Calu3 (cell line): ENCODE results near the gene GLIPR1L1. TPM values are rescaled to one million over a fixed set of nuclear protein-coding genes. Genes with fewer than 3 reads are reported as not detected.

Source experiments
- BruUV-seq: library from RNA; stranded (reverse); fragments of 400-500 nt; replicated peaks from 2 replicates; lab custom pipeline; 2021; lab: Mats Ljungman, UMichigan
- CTCF ChIA-PET: fragments of 300-600 bp; sonication (Branson Sonifier 250); formaldehyde crosslinking; loops from one replicate; lab custom pipeline; 2022; ENCODE audit warnings: antibody characterized with exemption; lab: Charles Lee
- DNase-seq: peaks from one replicate; pipeline ENCODE4 v3.0.0; 2022
- H3K27ac Mint-ChIP-seq: one replicate; pipeline ENCODE4 v1.8.0; 2022; ENCODE audit warnings: mixed read lengths; ENCODE audit not compliant: unreplicated experiment
- H3K27me3 Mint-ChIP-seq: one replicate; pipeline ENCODE4 v1.8.0; 2022; ENCODE audit warnings: mixed read lengths; ENCODE audit not compliant: unreplicated experiment
- H3K36me3 Mint-ChIP-seq: one replicate; pipeline ENCODE4 v1.8.0; 2022; ENCODE audit warnings: mild to moderate bottlenecking, moderate library complexity, mixed read lengths; ENCODE audit not compliant: insufficient read depth, unreplicated experiment
- H3K4me1 Mint-ChIP-seq: one replicate; pipeline ENCODE4 v1.8.0; 2022; ENCODE audit warnings: mild to moderate bottlenecking, low read depth, mixed read lengths; ENCODE audit not compliant: unreplicated experiment
- H3K4me3 Mint-ChIP-seq: one replicate; pipeline ENCODE4 v1.8.0; 2022; ENCODE audit warnings: mild to moderate bottlenecking, low read depth, moderate library complexity, mixed read lengths; ENCODE audit not compliant: unreplicated experiment
- H3K9me3 Mint-ChIP-seq: one replicate; pipeline ENCODE4 v1.8.0; 2022; ENCODE audit warnings: low read depth, mixed read lengths; ENCODE audit not compliant: unreplicated experiment
- intact Hi-C: fragments of 100-400 bp; cut with micrococcal nuclease; formaldehyde crosslinking; loops from one replicate; pipeline ENCODE4 v1.10.0; 2022; ENCODE audit not compliant: unreplicated experiment
- total RNA-seq: library from RNA; stranded (reverse); gene quantifications from 2 replicates; pipeline ENCODE4 v1.2.3, GENCODE V29; 2022
- TF ChIP-seq, protein P1 (sequence below): fragments of 200-600 bp; IDR thresholded peaks from one replicate; pipeline ENCODE4 v1.8.0; 2022; ENCODE audit warnings: antibody characterized with exemption; ENCODE audit not compliant: unreplicated experiment

GLIPR1L1 gene
- total RNA-seq, 1 experiment from 2014 or later = not detected

DNA sequence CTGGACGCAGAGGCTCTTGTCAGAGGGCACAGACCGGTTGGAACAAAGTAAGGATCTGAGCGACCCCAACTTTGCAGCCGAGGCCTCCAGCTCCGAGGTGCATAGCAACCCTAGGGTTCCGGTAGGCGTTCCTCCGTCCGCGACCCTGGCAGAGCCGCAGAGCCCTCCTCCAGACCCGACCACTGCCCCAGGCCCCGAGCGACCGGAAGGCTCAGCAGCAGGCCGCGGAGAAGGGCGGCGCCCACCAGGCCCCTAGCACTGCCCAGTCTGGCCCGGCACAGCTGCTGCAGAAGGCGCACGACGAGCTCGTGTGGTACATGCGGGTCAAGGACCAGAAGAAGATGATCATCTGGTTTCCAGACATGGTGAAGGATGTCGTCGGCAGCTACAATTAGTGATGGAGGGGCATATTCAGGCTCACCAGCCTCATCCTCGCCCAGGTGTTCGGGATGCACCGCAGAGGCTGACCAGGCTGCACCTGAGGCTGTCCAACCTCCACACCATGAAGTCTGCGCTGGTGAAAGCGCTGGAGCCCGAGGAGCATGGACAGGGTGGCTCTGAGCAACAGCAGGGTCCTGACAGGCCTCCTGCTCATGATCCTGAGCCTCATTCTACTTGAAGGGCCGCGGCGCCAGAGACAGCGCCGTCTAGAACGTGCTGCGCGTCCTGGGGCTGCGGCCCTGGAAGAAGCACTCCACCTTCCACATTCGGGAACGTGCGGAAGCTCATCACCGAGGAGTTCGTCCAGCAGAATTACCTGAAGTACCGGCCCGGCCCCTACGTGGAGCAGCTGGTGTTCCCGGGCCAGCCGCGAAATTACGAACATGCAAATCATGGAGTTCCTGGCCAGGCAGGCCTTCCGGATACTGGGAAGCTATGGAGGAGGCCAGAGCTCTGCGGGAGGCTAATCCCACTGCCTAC, 28.8 kb upstream of the GLIPR1L1 start:
- no peak overlapping the region for H3K4me3 Mint-ChIP-seq
- no TSS peak for BruUV-seq
- no peak for DNase-seq
- H3K27ac Mint-ChIP-seq = no peak overlapping the region
- no peaks in the 10 kb centered on the region for H3K4me1 Mint-ChIP-seq
- CTCF ChIA-PET = no interaction called here
- intact Hi-C loops = no loop called here
- TF ChIP-seq, protein P1, sequence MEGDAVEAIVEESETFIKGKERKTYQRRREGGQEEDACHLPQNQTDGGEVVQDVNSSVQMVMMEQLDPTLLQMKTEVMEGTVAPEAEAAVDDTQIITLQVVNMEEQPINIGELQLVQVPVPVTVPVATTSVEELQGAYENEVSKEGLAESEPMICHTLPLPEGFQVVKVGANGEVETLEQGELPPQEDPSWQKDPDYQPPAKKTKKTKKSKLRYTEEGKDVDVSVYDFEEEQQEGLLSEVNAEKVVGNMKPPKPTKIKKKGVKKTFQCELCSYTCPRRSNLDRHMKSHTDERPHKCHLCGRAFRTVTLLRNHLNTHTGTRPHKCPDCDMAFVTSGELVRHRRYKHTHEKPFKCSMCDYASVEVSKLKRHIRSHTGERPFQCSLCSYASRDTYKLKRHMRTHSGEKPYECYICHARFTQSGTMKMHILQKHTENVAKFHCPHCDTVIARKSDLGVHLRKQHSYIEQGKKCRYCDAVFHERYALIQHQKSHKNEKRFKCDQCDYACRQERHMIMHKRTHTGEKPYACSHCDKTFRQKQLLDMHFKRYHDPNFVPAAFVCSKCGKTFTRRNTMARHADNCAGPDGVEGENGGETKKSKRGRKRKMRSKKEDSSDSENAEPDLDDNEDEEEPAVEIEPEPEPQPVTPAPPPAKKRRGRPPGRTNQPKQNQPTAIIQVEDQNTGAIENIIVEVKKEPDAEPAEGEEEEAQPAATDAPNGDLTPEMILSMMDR = no peak
- H3K27me3 Mint-ChIP-seq = no peaks in the 10 kb centered on the region
- H3K36me3 Mint-ChIP-seq = no peaks in the 10 kb centered on the region
- H3K9me3 Mint-ChIP-seq = peaks cover 3% of the 10 kb centered on the region

GRCh38 chr12:75308279-75308678, 26.2 kb upstream of the GLIPR1L1 start:
- TF ChIP-seq, protein P1 = no peak
- peaks cover 3% of the 10 kb centered on the region for H3K9me3 Mint-ChIP-seq
- CTCF ChIA-PET = no interaction called here
- H3K4me1 Mint-ChIP-seq = no peaks in the 10 kb centered on the region
- H3K27me3 Mint-ChIP-seq = no peaks in the 10 kb centered on the region
- BruUV-seq = no TSS peak
- H3K27ac Mint-ChIP-seq = no peak overlapping the region
- intact Hi-C loops = no loop called here
- no peak for DNase-seq
- no peaks in the 10 kb centered on the region for H3K36me3 Mint-ChIP-seq
- H3K4me3 Mint-ChIP-seq = no peak overlapping the region

- TF ChIP-seq, protein P1 = no peak
- DNase-seq = no peak
- H3K27ac Mint-ChIP-seq = no peak overlapping the region
- no peaks in the 10 kb centered on the region for H3K9me3 Mint-ChIP-seq
- no peaks in the 10 kb centered on the region for H3K4me1 Mint-ChIP-seq
- H3K27me3 Mint-ChIP-seq = no peaks in the 10 kb centered on the region
- H3K36me3 Mint-ChIP-seq = no peaks in the 10 kb centered on the region
- intact Hi-C loops = no loop called here
- H3K4me3 Mint-ChIP-seq = no peak overlapping the region
- BruUV-seq = no TSS peak
- CTCF ChIA-PET = no interaction called here
Observed at GRCh38 chr12:75311369-75311768, 23.1 kb upstream of the GLIPR1L1 start.

DNA sequence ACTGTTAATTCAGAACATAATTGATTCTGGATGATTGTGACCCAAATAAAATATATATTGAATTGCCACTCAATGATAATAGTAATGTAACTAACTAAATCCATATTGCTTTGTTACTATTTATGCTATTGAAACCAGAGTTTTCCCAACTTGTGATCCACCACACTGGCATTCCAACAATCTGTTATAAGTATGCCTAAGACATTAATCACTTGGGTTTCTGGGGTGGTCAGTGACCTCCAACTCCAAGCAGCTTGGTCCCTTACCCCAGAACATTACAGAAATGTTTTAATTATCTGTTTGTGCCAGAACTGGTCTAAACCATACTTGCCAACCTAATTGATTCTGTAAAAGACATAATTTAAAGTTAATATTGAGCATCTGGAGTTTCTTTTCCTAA, 19.0 kb upstream of the GLIPR1L1 start:
- TF ChIP-seq, protein P1 = no peak
- Mint-ChIP-seq H3K27ac (no peak overlapping the region), H3K36me3 (no peaks in the 10 kb centered on the region), H3K4me3 (no peak overlapping the region), H3K4me1 (peaks cover 8% of the 10 kb centered on the region), H3K9me3 (no peaks in the 10 kb centered on the region), H3K27me3 (no peaks in the 10 kb centered on the region)
- no peak for DNase-seq
- BruUV-seq = no TSS peak
- CTCF ChIA-PET = interaction anchor here (0.6 kb wide), 1 partner anchor 177 kb away, joined by 3 read pairs; no protein-coding TSS in a partner anchor
- intact Hi-C loops = no loop called here
